ENCODE data around the gene MACF1.

Gene MACF1

GRCh38 chr1:39310015-39310414 lies 105.5 kb downstream of the MACF1 start:
- DNase-seq = no peak

GRCh38 chr1:39310691-39311090 lies 106.2 kb downstream of the MACF1 start:
- no peak for DNase-seq

- DNase-seq = no peak
Measured at GRCh38 chr1:39317111-39317510, 112.6 kb downstream of the MACF1 start.

- DNase-seq = no peak
Measured at GRCh38 chr1:39317910-39318633, 113.6 kb downstream of the MACF1 start.

GRCh38 chr1:39321979-39322378 lies 117.5 kb downstream of the MACF1 start:
- DNase-seq = no peak

GRCh38 chr1:39322431-39322830 lies 117.9 kb downstream of the MACF1 start:
- no peak for DNase-seq

- no peak for DNase-seq
Measured at GRCh38 chr1:39324888-39325287, 120.4 kb downstream of the MACF1 start.

- DNase-seq = no peak
Measured at GRCh38 chr1:39326836-39327235, 122.3 kb downstream of the MACF1 start.

- DNase-seq = peak; percentile 38
Measured at GRCh38 chr1:39328095-39328494, 123.6 kb downstream of the MACF1 start.

- DNase-seq = no peak
Measured at GRCh38 chr1:39328586-39329121, 124.2 kb downstream of the MACF1 start.

- DNase-seq = no peak
Measured at GRCh38 chr1:39331647-39332046, 127.2 kb downstream of the MACF1 start.

GRCh38 chr1:39332291-39332690 lies 127.8 kb downstream of the MACF1 start:
- DNase-seq = no peak

- DNase-seq = no peak
Measured at GRCh38 chr1:39332828-39333227, 128.3 kb downstream of the MACF1 start.

- no peak for DNase-seq
Measured at GRCh38 chr1:39333296-39333695, 128.8 kb downstream of the MACF1 start.

GRCh38 chr1:39335216-39335615 lies 130.7 kb downstream of the MACF1 start:
- no peak for DNase-seq

- DNase-seq = no peak
Measured at GRCh38 chr1:39337067-39337466, 132.6 kb downstream of the MACF1 start.

- DNase-seq = no peak
Measured at GRCh38 chr1:39342776-39343175, 138.3 kb downstream of the MACF1 start.

- no peak for DNase-seq
Measured at GRCh38 chr1:39344394-39345154, 140.1 kb downstream of the MACF1 start.

- DNase-seq = no peak
Measured at GRCh38 chr1:39346872-39347271, 142.4 kb downstream of the MACF1 start.

GRCh38 chr1:39348278-39348677 lies 143.8 kb downstream of the MACF1 start:
- no peak for DNase-seq

GRCh38 chr1:39352881-39353280 lies 148.4 kb downstream of the MACF1 start:
- DNase-seq = no peak

- no peak for DNase-seq
Measured at GRCh38 chr1:39354572-39354971, 150.1 kb downstream of the MACF1 start.

GRCh38 chr1:39358491-39358890 lies 154.0 kb downstream of the MACF1 start:
- no peak for DNase-seq

- no peak for DNase-seq
Measured at GRCh38 chr1:39359028-39359570, 154.6 kb downstream of the MACF1 start.
